AML-193 (cell line): Measurements from ENCODE around the gene P4HB.

Experiments used
- DNase-seq, 2 experiments: peaks; one replicate each; lab custom pipeline; 2025; lab: John Stamatoyannopoulos, UW

P4HB gene

GRCh38 chr17:81859906-81860755 lies at the start of gene P4HB:
Gene P4HB, minus strand, starts transcription at chr17:81860535. Its CDS starts 64 bp downstream, at chr17:81860471.
- DNase-seq, result no peak

- no peak for DNase-seq
These were observed 48.9 kb upstream of the P4HB start for GRCh38 chr17:81909231-81909630.

DNA sequence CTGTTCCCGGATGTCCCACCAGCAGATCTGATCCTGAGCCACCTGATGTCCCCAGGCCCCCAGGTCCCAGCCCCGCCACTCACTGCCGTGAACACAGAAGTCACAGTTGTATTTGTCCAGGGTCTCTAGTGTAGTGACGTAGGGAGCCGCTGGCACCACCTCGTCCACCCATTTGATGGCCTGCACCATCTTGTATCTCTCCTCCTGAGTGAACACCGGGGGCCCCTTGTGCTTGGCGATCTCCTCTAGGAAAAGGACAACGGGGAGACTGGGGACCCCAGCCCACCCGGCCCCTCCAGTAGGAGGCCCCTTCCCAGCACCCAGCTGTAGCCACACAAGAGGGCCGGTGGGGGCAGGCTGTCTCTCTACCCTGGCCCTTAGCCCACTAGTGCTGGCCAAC lies 48.5 kb upstream of the P4HB start:
- no peak for DNase-seq

DNA sequence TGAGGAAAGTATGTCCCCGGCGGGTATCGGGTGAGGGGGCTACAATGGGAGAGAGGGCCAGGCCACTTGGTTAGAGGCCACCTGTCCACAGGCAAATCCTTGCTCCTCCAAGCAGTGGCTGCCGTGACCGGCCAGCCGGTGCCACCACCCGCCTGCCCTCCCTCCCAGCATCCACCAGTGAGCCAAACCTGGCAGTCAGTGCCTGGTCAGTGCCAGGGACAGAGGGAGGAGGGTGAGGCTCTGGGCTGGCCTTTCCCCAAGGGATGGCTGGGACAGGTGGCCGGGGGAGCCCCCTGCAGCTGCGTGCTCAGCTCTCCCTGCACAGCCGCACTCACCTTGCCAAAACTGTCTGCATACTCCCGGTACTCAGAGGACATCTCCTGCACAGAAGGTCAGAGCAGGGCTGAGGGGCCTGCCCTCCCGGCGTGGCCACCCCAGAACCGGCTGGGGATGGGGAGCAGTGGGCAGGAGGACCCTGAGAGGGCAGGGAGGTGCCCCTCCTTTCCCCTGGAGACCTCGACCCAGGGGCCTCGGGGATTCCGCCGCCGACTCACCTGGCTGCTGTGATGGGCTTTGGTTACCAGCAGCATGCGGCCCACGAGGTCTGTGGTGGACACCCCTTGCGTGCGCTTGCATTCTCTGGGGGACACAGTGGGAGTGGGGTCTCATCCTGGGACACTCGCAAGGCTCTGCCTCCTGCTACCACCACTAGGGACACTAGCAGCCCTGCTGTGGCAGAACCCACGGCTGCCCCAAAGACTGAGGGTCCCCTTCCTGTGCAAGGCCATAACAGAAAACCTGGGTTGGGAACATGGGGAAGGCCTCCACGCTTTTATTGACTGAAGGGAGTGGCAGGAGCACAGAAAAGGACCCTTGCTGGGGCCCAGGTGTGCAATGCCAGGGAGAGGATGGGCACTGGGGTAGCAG lies 47.1 kb upstream of the P4HB start:
- DNase-seq, result no peak

GRCh38 chr17:81906476-81907218 lies 46.3 kb upstream of the P4HB start:
- no peak for DNase-seq

- DNase-seq, result no peak
These were observed 45.7 kb upstream of the P4HB start for GRCh38 chr17:81905993-81906392.

DNA sequence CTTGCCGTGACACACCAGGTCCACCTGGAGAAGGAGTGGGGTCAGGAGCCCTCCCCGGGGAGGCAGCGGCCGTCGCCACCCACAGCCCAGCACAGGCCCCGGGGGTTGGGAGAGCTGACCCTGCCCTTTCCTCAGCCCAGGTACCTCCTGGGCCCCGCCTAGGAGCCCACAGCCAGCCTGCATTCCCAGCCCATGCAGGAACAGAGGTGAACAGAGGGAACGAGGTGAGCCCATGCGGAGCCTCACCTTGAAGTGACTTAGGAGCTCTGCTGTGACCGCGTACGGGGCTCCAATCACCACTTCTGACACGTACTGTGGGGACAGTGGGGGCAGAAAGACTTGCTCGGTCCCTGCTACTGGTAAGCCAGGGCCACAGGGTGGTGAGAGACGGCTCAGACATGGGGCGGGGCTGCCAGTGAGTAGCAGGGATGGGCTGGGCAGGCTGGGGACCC lies 45.1 kb upstream of the P4HB start:
- DNase-seq, result no peak

DNA sequence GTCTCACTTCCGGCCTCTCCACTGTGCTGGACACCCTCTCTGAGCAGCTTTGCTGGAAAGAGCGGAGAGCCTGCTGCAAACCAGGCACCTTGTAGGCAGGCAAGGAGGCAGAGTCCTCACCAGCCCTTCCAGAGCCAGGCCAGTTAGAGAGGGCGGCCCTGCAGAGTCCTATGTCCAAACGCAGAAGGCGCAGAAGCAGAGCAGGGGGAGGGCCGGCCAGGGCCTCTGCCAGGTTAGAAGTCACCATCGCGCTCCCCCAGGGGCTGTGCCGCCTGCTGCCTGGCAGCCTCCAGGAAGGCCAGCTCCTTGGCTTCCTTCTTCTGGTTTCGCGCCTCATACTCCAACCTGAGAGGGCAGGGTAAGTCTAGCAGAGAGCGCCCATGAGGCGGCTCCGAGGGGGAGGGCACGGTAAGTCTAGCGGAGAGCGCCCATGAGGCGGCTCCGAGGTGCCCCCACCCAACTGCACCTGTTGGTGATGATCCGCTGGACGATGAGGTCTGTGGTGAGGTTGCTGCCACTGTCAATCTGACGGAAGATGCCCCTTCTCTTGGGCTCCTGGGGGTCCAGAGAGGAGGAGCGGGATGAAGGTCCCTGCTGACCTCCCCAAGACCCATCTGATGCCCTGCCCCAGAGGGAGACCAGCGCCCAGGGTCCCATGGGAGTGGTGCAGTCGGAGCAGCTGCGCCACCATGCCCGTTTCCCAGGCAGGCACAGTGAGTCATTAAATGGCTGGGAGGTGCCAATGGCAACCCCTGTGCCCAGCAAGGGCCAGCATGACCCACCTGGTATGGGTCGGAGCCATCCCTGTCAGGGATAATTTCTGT lies 44.5 kb upstream of the P4HB start:
- DNase-seq, result no peak

DNA sequence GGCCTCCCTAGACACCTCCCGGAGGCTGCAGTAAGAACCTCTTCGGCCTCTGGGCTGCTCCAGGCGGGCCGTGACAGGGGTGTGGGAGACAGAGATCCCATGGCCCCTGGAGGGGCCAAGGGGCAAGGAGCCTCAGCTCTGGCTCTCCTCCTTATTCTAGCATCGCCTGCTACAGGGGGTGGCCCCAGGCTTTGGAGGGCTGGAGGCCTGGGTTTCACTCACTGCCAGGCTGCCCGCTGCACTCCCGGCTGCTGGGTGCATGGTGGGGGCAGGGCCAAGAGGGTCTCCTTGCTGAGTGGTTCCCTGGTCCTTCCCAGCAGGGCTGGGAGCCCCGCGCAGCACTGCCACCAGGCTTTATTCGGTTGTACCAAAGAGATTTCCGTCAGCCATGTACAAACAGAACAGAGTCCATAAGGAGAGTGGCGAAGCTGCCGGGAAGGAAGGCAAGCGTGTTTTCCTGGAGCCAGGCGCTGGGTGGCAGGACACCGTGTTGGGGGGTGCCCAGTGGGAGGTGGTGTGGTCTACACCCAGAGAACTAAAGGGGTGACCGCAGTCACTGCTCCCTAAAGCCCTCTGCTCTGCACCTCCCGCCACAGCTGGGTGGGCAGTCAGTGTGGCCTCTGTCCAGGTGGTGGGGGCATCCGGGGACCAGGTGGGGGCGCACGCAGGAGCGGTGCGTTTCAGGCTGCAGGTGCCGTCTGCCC lies 43.7 kb upstream of the P4HB start:
- DNase-seq, result no peak

DNA sequence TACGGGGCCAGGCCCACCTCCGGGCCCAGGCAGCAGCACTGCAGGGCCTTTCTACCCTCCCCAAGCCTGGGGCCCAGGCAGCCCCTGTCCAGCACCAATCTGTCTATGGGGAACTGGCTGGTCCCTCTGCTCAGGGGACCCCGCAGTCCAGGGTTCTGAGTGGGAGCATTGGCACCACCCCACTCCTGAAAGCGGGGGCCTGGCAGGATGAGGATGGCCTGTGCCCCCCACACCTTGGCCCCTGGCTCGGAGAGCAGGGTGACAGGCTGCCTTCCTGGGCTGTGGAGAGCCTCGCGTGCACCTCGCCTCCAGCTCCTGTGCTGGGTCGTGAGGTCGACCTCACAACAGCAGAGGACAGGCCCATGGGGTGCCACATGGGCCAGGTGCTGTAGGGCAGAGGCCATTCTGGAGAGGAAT lies 43.1 kb upstream of the P4HB start:
- no peak for DNase-seq

- no peak for DNase-seq
These were observed 42.5 kb upstream of the P4HB start for GRCh38 chr17:81902653-81903414.

GRCh38 chr17:81902023-81902652 lies 41.8 kb upstream of the P4HB start, which contains the start of gene NPB:
Gene NPB, plus strand, starts transcription at chr17:81902238. Its CDS starts 40 bp downstream, at chr17:81902278.
- DNase-seq, result no peak

- no peak for DNase-seq
These were observed 41.1 kb upstream of the P4HB start for GRCh38 chr17:81901167-81902022.

GRCh38 chr17:81900181-81900820 lies 40.0 kb upstream of the P4HB start:
- no peak for DNase-seq

- DNase-seq, result no peak
These were observed 39.3 kb upstream of the P4HB start for GRCh38 chr17:81899514-81900166.

DNA sequence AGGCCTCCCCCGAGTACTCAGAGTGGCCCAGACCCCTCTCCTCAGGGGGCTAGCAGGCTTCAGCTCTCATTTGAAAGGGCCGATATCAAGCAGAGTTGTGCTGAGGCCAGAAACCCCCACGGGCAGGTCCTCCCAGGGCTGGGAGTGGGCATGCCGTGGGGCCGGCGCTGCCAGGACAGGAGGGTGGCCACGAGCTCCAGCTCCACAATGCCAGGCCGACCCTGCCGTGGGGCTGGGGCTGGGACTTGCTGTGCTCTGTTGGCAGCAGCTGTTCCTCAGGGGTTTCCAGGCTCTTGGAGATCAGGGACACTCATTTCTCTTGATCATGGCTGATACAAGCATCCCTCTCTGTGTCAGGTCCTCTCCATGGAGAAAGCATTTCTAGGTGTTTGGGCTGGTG lies 38.5 kb upstream of the P4HB start:
- DNase-seq, result no peak
